Psoas muscle (tissue), 8 donors: Measurements from ENCODE around the gene FARSA. TPM values are rescaled to one million over a fixed set of nuclear protein-coding genes. Genes with fewer than 3 reads are reported as not detected.
"Not testable (repeated sequence)": the region's sequence is repeated elsewhere in the genome, so short reads cannot be mapped to it uniquely, and the experiment has no call there.

Experiments
- ATAC-seq, 4 donors: fragments of 200-7000 bp; cut with Tn5 transposase; one replicate each; pipeline ENCODE4 v1.9.1; 2020; ENCODE audit warnings: moderate library complexity in 3 of 4, mild to moderate bottlenecking in 2 of 4
- DNase-seq, 2 donors: peaks; one replicate each; pipeline ENCODE4 v3.0.0-alpha.2; 2020
- H3K27ac ChIP-seq: fragments of 200-600 bp; one replicate; pipeline ENCODE4 v1.8.0; 2022
- H3K27me3 ChIP-seq, 3 donors: fragments of 200-600 bp in 1 of 3; one replicate each; pipeline versions ENCODE4 v1.6.1 to v1.8.0; 2013 to 2022; ENCODE audit warnings: low read length in 2 of 3, mild to moderate bottlenecking in 2 of 3, moderate library complexity in 1 of 3; ENCODE audit not compliant: insufficient read depth in 3 of 3
- H3K36me3 ChIP-seq, 2 donors: fragments of 200-600 bp in 1 of 2; one replicate each; pipeline versions ENCODE4 v1.6.1 to v1.8.0; 2013 to 2022; ENCODE audit warnings: low read depth in 1 of 2, mild to moderate bottlenecking in 1 of 2, moderate library complexity in 1 of 2; ENCODE audit not compliant: insufficient read depth in 1 of 2
- H3K4me1 ChIP-seq: fragments of 200-600 bp; one replicate; pipeline ENCODE4 v1.8.0; 2022
- H3K4me3 ChIP-seq: fragments of 200-600 bp; one replicate; pipeline ENCODE4 v1.8.0; 2022; ENCODE audit warnings: mild to moderate bottlenecking
- H3K9me3 ChIP-seq: fragments of 200-600 bp; one replicate; pipeline ENCODE4 v1.8.0; 2022
- CTCF ChIP-seq: fragments of 200-600 bp; IDR thresholded peaks from one replicate; pipeline ENCODE4 v1.8.0; 2022; ENCODE audit warnings: antibody characterized with exemption
- WGBS, 3 donors: extraction: QIAGEN DNeasy Blood & Tissue Kit; methylation state at CpG; one replicate each; pipeline versions ENCODE4 v1.1.6 to v1.1.7; 2013; 5-methylcytosine and 5-hydroxymethylcytosine counted together
- intact Hi-C, 2 donors: fragments of 100-400 bp; cut with DNase I; formaldehyde crosslinking; loops; one replicate each; pipeline versions ENCODE4 v1.11.0 to v1.14.2; 2022
- polyA plus RNA-seq, 3 donors: library from polyadenylated mRNA; stranded (reverse); fragments of 200-250 nt; gene quantifications; one replicate each; pipeline ENCODE4 v1.2.3, GENCODE V29; 2013
- total RNA-seq, 4 donors: library from RNA; stranded (reverse); fragmentation: NEBNext Ultra II Directional in 2 of 4; extraction: Animal tissue kit (Norgen Biotek cat#: 25700) in 2 of 4; gene quantifications; one replicate each; pipeline versions ENCODE4 v1.2.1 to v1.2.4, GENCODE V29; 2021 to 2023
- donor health status: healthy with polysubstance abuse.
- donor health status: DM: no; HTN: no; CAD: no; lungs with moderate emphysema.
- donor health status: Bipolar disorder and iron deficiency.
- donor health status: healthy.
- donor health status: DM: yes; HTN: yes; CAD: no.
- donor health status: DM: no; HTN: no; CAD: no.
- donor health status: DM: no; HTN: no; CAD: no.
- donor health status: DM: yes; HTN: yes; CAD: no.

The FARSA gene
- total and polyA plus RNA-seq, 7 donors: 45.9 to 161 (median 61.6) TPM

GRCh38 chr19:12891553-12892021 lies 41.9 kb downstream of the FARSA start:
- H3K4me1 ChIP-seq: peaks cover 7% of the 10 kb centered on the region
- WGBS, 3 donors: 4 to 6% (median 6%) methylated on average over 26 of the region's 26 CpGs
- ATAC-seq (no peak), DNase-seq (no peak)
- intact Hi-C loops: loop anchor here in 1 of 2 donors (5.0 kb wide), 1 partner anchor 66 kb away; the partner anchor contains the start of gene GADD45GIP1
- H3K4me3 ChIP-seq: peak overlapping the region; percentile 98
- peak overlapping the region; percentile 86 for H3K27ac ChIP-seq
- no peaks in the 10 kb centered on the region for H3K27me3 ChIP-seq
- H3K36me3 ChIP-seq: peaks cover 2 to 33% of the 10 kb centered on the region in 2 donors
- H3K9me3 ChIP-seq: no peaks in the 10 kb centered on the region
- no peak for TF ChIP-seq CTCF

GRCh38 chr19:12890787-12891552 lies 42.5 kb downstream of the FARSA start, which contains the start of gene GCDH:
GCDH (plus strand) TSS chr19:12891160; CDS start chr19:12891305, 145 bp downstream.
- TF ChIP-seq CTCF: no peak
- Histone ChIP-seq H3K4me3 (peak within 1 kb of the TSS; percentile 98), H3K27ac (peak within 1 kb of the TSS; percentile 86), H3K36me3 (peaks cover 0 to 27% of the 10 kb centered on the region in 2 donors), H3K9me3 (no peaks in the 10 kb centered on the region), H3K27me3 (no peaks in the 10 kb centered on the region), H3K4me1 (peaks cover 7% of the 10 kb centered on the region)
- DNase-seq: peak; percentile 96 to 98
- WGBS, 3 donors: 0 to 1% (median 0%) methylated on average over 49 of the region's 49 CpGs
- ATAC-seq: peak; percentile 98 to 99 (median 99)
- intact Hi-C loops: loop anchor here in 1 of 2 donors (5.0 kb wide), 1 partner anchor 66 kb away; the partner anchor contains the start of gene GADD45GIP1

GRCh38 chr19:12890299-12890786 lies 43.2 kb downstream of the FARSA start:
- intact Hi-C loops: loop anchor here in 1 of 2 donors (5.0 kb wide), 1 partner anchor 67 kb away; the partner anchor contains the start of gene GADD45GIP1
- peak overlapping the region; percentile 98 for H3K4me3 ChIP-seq
- H3K27ac ChIP-seq: peak overlapping the region; percentile 23
- not testable (repeated sequence) for H3K4me1 ChIP-seq, ATAC-seq, H3K27me3 ChIP-seq, DNase-seq, H3K9me3 ChIP-seq
- H3K36me3 ChIP-seq: peaks cover 0 to 24% of the 10 kb centered on the region in 2 donors
- WGBS, 3 donors: 29 to 38% (median 32%) methylated on average over 10 of the region's 10 CpGs

- Histone ChIP-seq H3K27ac (no peak overlapping the region), H3K4me1 (peaks cover 16% of the 10 kb centered on the region), H3K9me3 (no peaks in the 10 kb centered on the region), H3K4me3 (no peak overlapping the region), H3K36me3 (peaks cover 0 to 1% of the 10 kb centered on the region in 2 donors), H3K27me3 (peaks cover 0 to 10% (median 2%) of the 10 kb centered on the region in 3 donors)
- DNase-seq (no peak), ATAC-seq (no peak)
- 75 to 85% (median 79%) methylated on average over 5 of the region's 5 CpGs for WGBS, 3 donors
- TF ChIP-seq CTCF: no peak
- intact Hi-C loops: no loop called here
These were observed 45.4 kb downstream of the FARSA start for GRCh38 chr19:12888006-12888603.
